Ecto neural progenitor cell (in vitro differentiated cells): Measurements from ENCODE around the gene REEP1.
"Not testable (repeated sequence)": the region's sequence is repeated elsewhere in the genome, so short reads cannot be mapped to it uniquely, and the experiment has no call there.

Experiments
- DNase-seq: peaks from one replicate; pipeline ENCODE4 v3.0.0-alpha.2; 2018; ENCODE audit warnings: low spot score

REEP1 gene

DNA sequence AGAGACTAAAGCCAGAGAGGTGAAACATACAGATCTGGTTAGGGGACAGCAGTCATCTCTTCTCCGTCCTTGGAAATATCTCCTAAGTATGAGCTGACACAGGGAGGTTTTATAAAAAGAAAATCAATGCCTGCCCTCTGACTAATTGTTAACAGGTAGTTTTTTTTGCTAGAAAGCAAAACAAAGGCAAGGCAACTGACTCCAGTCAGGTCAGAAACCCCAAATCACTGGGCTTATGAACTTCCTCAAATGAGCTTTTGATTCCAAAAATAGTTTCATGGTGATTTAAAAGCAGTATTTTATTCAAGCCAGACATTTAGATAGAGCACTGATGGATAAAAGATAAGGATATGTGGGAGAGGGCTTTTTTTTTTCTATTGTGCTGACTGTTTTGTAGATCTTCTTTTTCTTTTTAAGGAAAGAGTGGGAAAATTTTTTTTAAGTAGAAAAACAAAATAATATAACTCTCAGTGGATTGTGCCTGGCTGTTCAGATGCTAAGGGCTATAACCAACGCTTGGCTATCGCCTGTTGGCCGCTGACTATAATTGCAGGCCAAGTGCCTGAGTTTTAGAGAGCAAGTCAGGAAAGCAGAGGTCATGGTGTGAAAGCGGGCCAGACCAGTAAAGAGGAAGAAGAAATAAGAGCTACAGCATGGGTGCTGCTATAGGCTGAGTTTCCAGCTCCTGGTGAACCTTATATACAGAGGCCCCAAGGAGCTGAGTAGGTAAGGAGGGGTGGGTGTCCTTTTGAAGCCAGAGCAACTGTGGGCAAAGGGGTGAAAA lies 93.3 kb downstream of the REEP1 start:
- DNase-seq = no peak

DNA sequence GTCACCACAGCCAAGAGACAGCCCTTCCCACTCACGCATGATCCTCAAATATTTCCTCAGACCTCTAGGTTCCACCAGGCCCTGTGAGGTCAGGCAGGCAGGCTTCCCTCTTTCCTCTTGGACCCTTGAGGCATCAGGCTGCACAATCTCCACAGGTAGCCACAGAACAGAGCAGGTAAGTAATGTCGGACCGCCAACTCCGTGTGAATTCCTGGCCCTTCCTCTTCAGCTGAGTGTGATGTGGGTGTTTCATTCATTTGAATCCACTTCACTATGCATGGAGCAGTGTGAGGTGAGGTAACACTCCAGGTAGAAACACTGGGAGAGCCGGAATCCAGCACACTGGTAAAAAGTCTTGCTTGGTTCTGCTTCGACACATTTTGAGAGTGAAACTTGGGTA lies 94.2 kb downstream of the REEP1 start:
- no peak for DNase-seq

DNA sequence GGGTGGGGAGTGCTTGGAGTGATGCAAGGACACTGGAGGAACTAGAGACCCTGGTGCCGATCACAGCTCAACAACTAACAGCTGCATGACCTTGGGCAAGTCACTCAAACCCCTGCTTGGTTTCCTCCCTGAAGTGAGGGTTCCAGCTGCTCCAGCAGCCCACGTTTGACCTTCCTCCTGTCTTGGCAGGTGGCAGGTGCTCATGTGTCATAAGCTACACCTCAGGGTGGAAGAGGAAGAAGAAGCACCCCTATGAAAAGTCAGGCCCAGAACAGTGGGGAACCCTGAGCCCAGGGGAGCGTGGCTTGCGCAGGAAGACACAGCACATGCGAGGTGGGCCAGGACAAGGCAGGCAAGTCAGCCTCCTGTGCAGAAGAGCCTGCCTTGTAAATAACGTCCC lies 95.8 kb downstream of the REEP1 start:
- DNase-seq = no peak

DNA sequence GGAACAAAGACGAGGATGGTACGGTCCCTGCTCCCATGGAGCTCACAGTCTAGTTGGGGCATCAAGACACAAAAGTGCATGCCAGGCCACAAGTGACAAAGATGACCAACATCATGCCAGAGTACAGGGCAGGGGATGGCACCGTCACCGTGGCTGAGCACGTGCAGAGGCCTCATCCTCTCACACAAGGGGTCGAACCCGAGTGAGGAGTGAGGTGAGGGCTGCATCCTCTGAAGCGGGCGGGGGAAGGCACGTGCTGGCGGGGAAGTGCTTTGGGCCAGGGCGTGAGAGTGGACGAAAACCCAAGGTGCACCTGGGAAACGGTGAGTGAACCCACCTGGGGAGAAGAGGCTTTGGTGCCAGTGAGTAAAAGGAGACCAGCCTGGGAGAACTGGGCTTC lies 97.2 kb downstream of the REEP1 start:
- no peak for DNase-seq

DNA sequence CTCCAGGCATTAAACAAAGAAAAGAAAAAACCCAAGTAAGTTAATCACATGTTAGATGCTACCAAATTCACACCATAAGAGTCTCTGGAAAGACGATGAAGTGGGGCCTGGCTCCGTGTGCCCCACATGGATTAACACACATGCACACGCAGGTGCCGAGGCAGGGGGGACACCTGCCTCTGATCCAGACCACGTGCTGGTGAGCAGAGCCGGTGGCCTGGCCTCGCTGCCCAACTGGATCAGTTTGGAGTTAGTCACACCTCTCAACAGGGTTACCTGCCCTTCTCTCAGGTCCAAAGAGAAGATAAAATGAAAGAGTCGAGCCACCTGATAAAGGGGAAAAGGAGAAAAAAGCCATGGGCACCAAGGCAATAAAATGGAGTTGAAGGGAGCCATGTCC lies 97.7 kb downstream of the REEP1 start:
- no peak for DNase-seq

DNA sequence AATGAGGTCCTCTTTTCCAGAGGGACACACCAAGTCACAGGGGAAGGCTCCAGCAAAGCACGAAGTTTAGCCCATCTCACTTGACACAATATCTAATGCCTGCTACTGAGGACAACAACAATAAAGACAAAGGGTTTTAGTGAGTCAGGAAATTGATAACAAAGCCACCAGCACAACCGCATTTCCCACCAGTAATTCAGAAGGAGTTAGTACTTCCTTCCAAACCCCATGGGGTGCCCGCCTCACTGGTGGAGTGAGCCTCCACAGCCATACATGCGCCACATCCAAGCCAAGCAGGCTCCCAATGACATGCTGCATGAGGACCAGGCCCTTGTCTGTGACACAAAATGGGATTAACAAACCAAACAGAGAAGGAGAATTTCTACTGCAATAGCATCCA lies 98.1 kb downstream of the REEP1 start:
- no peak for DNase-seq

DNA sequence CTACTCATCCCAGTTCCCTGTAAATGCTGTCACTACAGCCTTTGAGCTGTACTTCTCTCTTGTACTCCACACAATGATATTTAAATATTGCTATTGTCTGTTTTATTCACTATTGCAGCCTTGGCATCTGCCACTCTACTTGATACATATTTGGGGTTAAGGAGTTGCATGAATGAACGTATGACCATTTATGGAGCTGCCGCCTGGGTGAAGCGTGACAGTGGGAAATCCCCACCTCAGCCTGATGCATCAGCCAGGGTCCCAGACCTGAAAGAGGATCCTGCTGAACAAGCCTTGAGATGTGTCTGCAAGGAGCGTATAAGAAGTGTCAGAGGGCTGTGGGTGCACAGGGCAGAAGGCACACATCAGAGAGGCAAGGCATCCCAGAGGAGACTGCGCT lies 99.1 kb downstream of the REEP1 start:
- DNase-seq = no peak

DNA sequence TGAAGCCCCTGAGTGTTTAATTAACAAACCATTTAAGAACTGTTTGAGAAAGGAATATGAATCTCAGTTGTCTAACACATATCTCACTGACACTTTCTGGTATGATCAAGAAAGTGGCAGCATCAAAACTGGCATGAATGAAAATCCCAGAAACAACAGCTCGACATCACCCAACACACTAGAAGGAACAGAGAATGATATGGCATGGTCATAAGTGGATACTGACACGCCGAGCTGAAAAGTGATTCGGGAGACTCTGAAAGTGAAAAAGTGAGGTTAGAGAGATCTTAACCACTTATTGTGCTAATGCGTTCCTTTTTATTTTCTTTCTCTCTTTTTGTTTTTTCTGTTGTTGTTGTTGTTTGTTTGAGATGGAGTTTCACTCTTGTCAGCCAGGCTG lies 100.3 kb downstream of the REEP1 start:
- DNase-seq = no peak

DNA sequence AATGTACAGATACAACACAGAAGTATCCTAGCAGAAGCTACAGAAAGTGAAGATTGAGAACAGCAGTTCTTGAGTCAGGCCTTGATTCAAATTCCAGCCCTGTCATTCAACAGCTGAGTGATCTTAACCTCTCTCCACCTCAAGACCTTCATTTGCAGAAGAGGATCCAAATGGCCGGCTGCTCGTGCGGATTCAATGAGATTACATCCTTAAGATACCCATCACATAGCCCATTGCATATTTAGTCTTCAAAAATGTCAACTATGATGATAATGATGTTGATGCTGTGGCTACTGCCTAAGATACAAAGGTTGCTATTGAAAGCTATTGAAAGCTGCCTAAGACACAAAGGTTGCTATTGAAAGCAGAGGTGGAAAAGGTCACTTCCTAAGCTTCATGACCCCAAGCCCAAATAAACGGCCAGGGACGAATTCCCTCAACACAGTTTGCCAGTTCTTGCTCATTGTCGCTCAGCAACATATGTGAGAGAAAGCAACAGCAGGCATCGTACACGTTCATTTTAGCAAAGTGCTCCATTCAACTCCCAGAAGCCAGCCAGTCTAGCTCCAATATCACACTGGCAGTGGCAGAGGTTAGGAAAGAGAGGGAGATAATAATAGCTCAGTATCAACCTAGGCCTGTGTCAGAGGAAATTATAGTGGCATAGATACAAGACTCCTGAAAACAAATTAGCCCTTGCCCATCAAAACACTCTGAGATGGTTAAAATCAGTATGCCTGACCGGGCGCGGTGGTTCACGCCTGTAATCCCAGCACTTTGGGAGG lies 102.0 kb downstream of the REEP1 start:
- no peak for DNase-seq

DNA sequence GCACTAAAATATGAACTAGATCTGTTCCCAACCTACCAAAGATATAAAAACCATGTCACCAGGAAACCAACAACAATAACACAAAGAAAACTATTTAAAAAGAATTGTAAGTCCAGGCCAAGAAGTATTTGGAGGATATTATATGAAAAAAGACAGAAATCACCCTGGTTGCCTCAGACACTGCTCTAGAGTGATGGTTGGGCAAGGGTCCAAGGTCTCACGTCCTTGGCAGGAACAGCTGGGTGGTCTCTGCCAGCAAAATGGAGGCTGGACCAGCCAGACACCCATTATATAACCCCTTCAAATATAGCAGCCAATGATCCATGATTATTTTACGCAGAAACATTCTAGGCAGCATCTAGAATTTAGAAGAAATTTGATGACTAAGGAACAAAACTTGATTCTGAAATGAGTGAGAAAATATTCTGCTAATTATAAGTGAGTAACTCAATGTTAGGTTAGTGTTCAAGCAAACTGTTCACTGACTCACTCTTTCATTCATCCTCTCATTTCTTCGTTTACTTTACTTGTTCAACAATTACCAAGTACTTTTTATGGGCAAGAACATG lies 102.8 kb downstream of the REEP1 start:
- DNase-seq = no peak

DNA sequence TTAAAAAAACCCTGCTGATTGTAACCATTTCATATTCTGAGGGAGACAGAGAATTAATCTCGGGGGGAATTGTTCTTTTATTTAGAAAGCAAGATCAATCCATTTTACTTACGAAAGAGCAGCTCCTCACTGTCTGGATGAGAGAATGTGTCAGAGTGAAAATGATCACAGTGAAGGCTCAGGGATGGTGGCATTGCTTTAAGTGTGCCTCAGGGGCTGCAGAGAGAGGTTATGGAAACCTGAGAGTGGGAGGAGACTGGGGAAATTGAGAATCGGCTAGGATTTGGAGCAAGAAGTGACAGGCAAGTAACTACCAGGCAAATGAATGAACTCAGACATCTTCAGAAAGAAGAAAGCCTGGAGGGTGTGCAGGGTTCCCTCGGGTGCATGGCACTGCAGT lies 104.0 kb downstream of the REEP1 start:
- DNase-seq = no peak

DNA sequence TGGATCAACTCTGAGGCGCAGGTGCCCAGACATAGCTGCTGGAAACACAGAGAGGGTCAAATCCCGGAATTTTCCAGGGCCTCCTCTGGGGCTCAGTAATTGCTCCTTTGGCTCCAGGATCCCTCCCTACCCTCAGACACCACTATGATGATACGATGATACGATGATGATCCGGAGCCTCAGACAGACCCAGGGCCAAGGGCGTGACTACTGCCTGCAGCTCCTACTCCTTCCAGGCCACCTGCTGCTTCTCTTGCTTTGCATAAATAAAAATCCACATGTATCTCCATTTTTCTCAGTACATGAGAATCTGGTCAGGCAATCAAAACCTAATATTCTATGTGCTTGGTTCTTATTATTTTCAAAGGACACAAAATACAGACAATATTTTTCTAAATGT lies 104.5 kb downstream of the REEP1 start:
- no peak for DNase-seq

DNA sequence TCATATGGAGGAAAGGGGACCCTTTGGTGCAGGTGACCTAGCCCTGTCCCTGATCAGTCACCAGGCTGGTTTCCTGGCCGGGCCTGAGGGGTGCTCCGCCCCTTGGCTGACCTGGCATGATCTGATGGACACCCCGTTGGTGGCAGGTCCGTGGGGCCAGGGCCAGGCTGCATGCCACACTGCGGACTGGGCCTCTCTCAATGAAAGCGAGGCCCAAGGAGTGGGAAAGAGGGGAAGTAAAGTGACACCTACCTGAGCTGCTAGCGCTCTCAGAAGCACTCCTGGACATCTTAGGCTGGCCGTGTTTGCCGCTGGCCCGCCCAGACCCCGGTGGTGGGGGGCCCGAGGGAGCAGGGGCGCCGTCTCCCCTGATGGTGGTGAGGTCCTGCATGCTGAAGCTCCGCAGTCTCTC lies 105.0 kb downstream of the REEP1 start:
- DNase-seq = no peak

DNA sequence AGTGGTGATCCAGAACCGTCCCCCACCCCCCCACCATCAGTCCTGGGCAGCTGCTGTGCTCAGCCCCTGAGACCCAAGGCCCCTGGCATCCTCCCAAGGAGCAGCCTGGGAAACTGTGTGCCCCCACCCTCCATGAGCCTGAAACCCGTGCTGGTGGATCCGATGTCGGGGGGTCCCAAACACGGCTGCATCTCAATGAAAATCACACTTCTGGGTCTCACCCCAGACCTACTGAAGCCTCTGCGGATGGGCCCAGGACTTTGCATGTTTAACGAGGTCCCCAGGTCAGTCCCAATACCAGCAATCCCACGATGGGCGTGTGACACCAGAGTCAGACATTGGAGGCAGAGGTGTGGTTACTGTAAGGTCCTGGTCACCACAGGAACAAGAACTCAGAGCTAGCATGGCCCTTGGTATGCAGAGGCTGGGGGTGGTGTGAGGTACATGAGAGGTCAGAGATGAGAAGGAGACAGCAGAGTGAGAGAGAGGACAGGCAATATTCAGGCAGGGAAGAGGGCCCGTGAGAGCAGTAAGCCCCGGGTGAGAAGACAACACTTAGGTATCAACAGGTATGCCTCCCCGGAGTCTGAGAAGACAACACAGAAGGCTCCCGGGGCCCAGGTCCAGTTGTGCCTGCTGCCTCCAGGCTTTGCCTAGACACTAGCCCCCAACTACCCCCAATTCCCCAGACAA lies 105.6 kb downstream of the REEP1 start:
- no peak for DNase-seq

DNA sequence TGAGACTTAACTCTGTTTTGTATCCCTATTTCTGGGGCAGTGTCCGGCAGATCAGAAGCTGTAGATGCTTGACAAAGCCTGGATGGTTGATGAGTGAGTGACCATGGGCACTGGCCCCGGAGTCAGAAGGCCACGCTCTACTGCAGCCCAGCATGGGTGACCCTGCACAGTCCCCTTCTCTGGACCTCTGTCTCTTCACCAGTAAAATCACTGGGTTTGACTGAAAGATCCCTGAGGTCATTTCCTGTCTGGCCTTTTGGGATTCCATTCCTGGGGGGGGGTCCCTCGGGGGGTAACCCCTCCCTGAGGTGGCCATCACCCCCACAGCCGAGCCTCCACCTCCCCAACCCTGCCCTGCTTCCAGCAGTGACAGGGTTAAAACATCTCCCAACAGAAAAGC lies 106.5 kb downstream of the REEP1 start:
- no peak for DNase-seq

DNA sequence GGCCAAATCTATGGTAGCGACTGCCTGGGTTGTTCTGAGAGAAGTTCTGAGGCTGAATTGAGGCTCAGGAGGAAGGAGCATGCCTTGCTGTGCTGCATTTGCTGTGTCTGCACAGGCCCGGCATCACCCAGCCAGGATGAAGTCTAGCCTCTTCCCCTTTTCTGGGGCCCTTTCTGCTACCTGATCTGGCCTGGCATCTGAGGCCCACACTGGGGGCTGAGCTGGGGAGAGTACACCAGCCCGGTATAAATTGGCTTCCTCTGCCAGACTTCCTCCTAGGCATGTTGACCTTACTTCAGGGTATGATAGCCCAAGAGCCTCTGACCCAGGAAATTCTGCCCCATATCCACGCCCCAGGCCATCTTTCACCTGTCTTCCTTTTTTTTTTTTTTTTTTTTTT lies 108.2 kb downstream of the REEP1 start:
- DNase-seq = no peak

DNA sequence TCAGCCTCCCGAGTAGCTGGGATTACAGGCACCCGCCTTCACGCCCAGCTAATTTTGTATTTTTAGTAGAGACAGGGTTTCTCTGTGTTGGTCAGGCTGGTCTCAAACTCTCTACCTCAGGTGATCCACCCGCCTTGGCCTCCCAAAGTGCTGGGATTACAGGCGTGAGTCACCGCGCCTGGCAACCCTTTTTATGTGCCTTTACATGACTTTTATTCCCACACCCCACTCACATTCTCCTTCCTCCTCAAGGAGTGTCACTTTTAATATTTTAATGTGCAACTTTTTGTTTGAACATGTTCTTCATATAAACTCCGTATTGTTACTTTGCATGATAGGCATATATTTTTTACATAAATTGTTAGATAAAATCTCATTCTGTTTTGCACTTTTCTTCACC lies 108.9 kb downstream of the REEP1 start:
- DNase-seq = not testable (repeated sequence)

DNA sequence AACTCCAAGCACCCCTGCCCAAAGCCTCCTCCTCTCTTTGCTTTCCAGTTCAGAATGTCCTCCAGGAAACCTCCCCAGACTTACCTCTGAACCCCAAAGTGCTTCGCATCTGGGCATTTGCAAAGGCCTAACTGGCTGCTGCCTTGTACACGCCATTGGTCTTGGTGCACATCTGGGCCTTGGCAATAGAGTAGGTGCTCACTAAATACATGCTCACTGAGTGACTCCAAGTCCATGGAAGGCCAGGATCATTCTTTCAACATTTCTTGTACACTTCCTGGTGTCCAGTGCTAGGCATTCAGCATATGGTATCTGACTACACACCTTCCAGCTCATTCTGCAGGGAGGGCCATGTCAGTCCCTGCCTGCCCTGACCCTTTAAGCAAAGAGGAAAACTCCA lies 109.7 kb downstream of the REEP1 start:
- no peak for DNase-seq

DNA sequence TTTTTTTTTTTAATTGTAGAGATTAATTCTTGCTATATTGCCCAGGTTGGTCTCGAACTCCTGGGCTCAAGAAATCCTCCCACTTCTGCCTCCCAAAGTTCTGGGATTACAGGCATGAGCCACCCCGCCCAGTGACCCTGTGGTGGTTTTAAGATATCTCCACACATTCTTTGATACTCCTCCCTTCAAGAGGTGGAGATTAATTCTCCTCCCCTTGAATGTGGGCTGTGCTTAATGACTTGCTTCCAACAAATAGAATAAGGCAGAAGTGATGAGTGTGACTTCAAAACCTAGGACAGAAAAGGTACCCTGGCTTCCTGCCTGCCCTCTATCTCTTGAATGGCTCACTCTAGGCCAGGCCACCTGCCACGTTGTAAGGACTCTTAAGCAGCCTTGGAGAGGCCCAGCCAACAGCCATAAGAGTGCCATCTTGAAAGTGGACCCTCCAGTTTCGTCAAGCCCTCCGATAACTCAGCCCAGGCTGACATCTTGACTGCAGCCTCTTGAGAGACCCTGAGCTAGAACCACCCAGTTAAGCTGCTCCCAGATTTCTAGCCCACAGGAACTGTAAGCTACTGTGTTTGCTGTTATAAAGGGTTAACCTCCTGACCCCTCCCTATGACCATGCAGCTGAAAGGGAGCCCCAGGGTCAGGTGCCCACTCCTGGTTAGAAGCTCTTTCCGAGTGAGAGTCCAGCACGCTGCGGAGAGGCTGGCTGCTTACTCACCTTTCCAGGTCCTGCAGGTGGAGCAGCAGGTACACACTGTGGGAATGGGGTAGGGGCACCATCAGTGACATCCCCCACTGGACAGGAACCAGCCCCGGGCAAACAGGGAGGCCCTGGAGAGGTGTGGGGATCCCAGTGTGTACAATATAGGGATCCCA lies 110.5 kb downstream of the REEP1 start:
- DNase-seq = no peak

DNA sequence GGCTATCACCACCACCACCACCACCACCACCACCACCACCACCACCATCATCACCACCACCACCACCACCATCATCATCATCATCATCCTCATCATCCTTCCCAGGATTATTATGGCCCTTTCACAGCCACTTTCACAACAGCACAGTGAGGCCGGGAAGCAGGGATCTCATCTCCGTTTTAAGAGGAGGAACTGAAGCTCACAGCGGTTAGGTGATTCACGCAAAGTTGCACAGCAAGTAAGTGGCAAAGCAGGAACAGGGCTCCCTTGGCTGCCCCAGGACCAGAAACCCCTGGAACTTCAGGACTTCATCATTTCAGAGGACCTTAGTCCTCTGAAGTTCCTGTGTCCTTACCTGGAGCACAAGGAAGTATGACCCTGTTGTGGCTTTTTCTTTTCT lies 111.4 kb downstream of the REEP1 start:
- DNase-seq = no peak

DNA sequence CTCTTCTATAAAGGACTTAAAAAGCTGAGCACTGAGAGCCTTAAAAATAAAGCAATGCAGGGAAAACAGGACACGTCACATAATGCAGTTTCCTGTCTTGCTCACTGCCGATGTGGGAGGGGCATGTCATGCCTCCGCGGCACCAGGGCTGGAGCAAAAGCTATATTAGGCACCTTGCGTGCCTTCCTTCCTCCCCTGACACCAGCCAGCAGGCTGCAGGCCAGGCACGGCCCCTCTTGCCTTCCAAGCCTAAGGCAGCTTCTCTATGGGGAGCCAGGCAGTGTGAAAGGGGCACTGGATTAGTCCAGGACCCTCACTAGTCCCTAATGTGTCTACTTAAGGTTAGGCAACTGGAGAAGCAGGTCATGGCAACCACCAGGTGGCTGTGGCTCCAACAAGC lies 111.8 kb downstream of the REEP1 start:
- no peak for DNase-seq
